ENCODE results near the gene ZNF431. TPM values are rescaled to one million over a fixed set of nuclear protein-coding genes. Genes with fewer than 3 reads are reported as not detected.

The ZNF431 gene
- total RNA-seq, 4 donors from 2014 or later: 11.8 to 54.5 (median 14.5) TPM

DNA sequence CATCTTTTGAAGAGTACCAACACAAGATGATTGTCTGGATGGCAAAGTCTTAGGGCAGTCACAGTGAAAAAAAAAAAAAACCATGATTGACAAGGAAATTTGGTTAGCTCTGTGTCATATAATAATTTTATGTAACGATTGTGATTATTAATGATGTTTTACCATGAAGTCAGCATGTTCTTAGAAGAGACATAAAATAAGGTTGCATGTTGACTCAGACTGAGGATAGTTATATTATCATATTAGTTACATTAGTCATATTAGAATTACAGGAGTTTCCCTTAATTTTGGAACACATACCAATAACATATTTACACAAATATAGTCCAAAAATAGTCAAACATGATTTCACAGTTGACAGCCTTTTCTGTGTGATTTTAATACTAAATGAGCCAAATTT, 5.7 kb downstream of the ZNF431 start:
- H3K27ac ChIP-seq: no peak overlapping the region
- peaks cover 0 to 68% (median 0%) of the 10 kb centered on the region in 3 donors for H3K36me3 ChIP-seq

DNA sequence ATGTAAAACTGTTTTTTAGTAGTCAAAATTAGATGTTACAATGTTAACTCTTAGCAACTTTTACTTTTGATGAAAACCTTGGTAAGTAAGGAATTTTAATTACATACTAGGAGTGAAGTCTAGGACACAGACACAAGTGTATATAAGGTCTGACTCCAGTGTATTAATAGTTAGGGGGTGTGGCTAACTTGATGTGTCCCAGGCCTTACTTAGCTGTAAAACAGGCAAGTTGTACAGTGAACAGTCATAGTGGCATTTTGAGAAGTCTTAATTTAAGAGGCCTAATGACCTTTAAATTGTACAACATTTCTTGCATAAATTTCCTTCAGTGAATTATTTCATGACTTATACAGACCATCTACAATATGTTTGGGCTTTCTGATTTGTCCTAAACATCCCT, 6.8 kb downstream of the ZNF431 start:
- no peak for DNase-seq
- Histone ChIP-seq H3K27me3 (no peaks in the 10 kb centered on the region), H3K4me1 (no peaks in the 10 kb centered on the region), H3K4me3 (no peak overlapping the region), H3K36me3 (peaks cover 0 to 76% (median 0%) of the 10 kb centered on the region in 3 donors), H3K27ac (no peak overlapping the region), H3K9me3 (peaks cover 0 to 3% (median 0%) of the 10 kb centered on the region in 4 donors)
- TF ChIP-seq POLR2A (IDR thresholded peaks at IDR 0.05): no peak
- TF ChIP-seq, protein P1, sequence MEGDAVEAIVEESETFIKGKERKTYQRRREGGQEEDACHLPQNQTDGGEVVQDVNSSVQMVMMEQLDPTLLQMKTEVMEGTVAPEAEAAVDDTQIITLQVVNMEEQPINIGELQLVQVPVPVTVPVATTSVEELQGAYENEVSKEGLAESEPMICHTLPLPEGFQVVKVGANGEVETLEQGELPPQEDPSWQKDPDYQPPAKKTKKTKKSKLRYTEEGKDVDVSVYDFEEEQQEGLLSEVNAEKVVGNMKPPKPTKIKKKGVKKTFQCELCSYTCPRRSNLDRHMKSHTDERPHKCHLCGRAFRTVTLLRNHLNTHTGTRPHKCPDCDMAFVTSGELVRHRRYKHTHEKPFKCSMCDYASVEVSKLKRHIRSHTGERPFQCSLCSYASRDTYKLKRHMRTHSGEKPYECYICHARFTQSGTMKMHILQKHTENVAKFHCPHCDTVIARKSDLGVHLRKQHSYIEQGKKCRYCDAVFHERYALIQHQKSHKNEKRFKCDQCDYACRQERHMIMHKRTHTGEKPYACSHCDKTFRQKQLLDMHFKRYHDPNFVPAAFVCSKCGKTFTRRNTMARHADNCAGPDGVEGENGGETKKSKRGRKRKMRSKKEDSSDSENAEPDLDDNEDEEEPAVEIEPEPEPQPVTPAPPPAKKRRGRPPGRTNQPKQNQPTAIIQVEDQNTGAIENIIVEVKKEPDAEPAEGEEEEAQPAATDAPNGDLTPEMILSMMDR (IDR thresholded peaks at IDR 0.05): no peak

More for the DNA sequence above, 5.7 kb downstream of the ZNF431 start:
- Histone ChIP-seq H3K9me3 (peaks cover 0 to 2% (median 0%) of the 10 kb centered on the region in 4 donors), H3K27me3 (no peaks in the 10 kb centered on the region), H3K4me3 (no peak overlapping the region), H3K4me1 (peaks cover 0 to 6% (median 0%) of the 10 kb centered on the region in 4 donors)
- no peak for TF ChIP-seq POLR2A (IDR thresholded peaks at IDR 0.05)
- TF ChIP-seq, protein P1 (IDR thresholded peaks at IDR 0.05): no peak
- no peak for DNase-seq

DNA sequence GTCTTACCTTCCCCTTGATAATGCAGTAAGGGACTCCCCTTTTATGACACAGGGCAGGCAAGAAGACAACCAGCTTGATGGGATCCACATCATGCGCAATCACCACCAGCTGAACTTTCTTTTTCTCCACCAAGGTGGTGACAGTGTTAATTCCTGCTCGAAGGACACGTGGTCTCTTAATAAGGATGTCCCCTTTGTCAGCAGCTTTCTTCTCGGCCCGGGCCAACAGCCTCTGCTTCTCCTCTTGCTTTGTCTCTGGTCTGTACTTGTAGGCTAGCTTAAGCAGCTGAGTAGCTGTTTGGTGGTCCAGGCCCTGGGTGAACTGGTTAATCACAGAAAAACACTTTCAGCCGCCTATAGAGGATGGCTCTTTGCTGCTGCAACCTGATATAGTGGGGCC, 8.0 kb downstream of the ZNF431 start:
- Histone ChIP-seq H3K27ac (no peak overlapping the region), H3K4me1 (no peaks in the 10 kb centered on the region), H3K27me3 (no peaks in the 10 kb centered on the region), H3K4me3 (no peak overlapping the region), H3K9me3 (peaks cover 0 to 3% (median 0%) of the 10 kb centered on the region in 4 donors), H3K36me3 (peaks cover 0 to 69% (median 0%) of the 10 kb centered on the region in 3 donors)
- DNase-seq: no peak
- no peak for TF ChIP-seq POLR2A (IDR thresholded peaks at IDR 0.05)
- TF ChIP-seq, protein P1 (IDR thresholded peaks at IDR 0.05): no peak

DNA sequence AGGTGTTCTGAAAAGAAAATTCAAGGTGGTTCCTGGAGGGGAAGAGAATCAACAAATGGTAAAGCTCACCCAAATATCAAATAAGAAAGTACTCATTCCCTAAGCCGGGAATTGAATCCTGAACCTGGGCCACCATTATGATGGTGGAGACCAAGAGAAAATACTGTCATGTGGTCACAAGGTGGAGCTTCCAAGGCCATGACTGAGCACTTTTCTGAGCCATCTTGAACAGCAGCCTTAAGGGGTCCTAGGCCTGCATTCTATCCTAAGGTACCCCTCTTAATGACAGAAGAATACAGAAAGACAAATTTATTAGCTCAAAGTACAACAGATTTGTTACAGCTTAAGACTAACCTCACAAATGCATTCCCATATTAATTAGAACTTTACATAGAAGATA, 9.6 kb downstream of the ZNF431 start:
- H3K4me1 ChIP-seq: no peaks in the 10 kb centered on the region
- no peak overlapping the region for H3K27ac ChIP-seq
- no peak for DNase-seq
- TF ChIP-seq POLR2A (IDR thresholded peaks at IDR 0.05): no peak
- TF ChIP-seq, protein P1 (IDR thresholded peaks at IDR 0.05): no peak
- no peak overlapping the region for H3K4me3 ChIP-seq
- no peaks in the 10 kb centered on the region for H3K27me3 ChIP-seq
- H3K9me3 ChIP-seq: peaks cover 0 to 8% (median 0%) of the 10 kb centered on the region in 4 donors
- H3K36me3 ChIP-seq: peaks cover 0 to 53% (median 0%) of the 10 kb centered on the region in 3 donors

DNA sequence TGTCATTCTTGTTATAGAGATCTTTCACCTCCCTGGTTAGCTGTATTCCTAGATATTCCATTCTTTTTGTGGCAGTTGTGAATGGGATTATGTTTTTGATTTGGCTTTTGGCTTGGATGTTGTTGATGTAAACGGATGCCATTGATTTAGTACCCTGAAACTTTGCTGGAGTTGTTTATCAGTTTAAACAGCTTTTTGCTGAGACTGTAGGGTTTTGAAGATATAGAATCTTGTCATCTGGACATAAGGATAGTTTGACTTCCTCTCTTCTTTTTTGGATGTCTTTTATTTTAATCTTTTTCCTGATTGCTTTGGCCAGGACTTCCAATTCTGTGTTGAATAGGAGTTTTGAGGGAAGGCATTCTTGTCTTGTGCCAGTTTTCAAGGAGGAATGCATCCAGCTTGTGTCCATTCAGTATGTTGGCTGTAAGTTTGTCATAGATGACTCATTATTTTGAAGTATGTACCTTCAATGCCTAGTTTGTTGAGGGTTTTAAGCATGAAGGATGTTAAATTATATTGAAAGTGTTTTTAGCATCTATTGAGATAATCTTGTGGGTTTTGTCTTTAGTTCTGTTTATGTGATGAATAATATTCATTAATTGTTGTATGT, 16.8 kb downstream of the ZNF431 start:
- Histone ChIP-seq H3K4me1 (no peaks in the 10 kb centered on the region), H3K9me3 (peaks cover 0 to 11% (median 0%) of the 10 kb centered on the region in 4 donors), H3K27me3 (no peaks in the 10 kb centered on the region), H3K27ac (no peak overlapping the region), H3K4me3 (no peak overlapping the region), H3K36me3 (peaks cover 0 to 20% (median 0%) of the 10 kb centered on the region in 3 donors)
- DNase-seq: no peak
- TF ChIP-seq, protein P1 (IDR thresholded peaks at IDR 0.05): no peak
- TF ChIP-seq POLR2A (IDR thresholded peaks at IDR 0.05): no peak
